ENCODE data around the gene CCDC39.

The CCDC39 gene

GRCh38 chr3:180679178-180680096 lies at the start of gene CCDC39:
CCDC39 (minus strand) TSS chr3:180679489; CDS start chr3:180679380, 109 bp downstream.
- no peak for TF ChIP-seq CTCF (conservative IDR thresholded peaks at IDR 0.05; ENCODE audit: low read length)
- peak within 1 kb of the TSS; percentile 71 for H3K4me3 ChIP-seq (ENCODE audit: low read length)
- peak; percentile 42 for DNase-seq (ENCODE audit: low read depth)

- no peak for TF ChIP-seq CTCF (conservative IDR thresholded peaks at IDR 0.05; ENCODE audit: low read length)
- no peak for DNase-seq (ENCODE audit: low read depth)
- H3K4me3 ChIP-seq (ENCODE audit: low read length) = no peak overlapping the region
These were observed 40.7 kb upstream of the CCDC39 start for GRCh38 chr3:180720012-180720411.

GRCh38 chr3:180707896-180708295 lies 28.6 kb upstream of the CCDC39 start:
- DNase-seq (ENCODE audit: low read depth) = no peak
- no peak for TF ChIP-seq CTCF (conservative IDR thresholded peaks at IDR 0.05; ENCODE audit: low read length)
- H3K4me3 ChIP-seq (ENCODE audit: low read length) = no peak overlapping the region

GRCh38 chr3:180705619-180706018 lies 26.3 kb upstream of the CCDC39 start:
- no peak for DNase-seq (ENCODE audit: low read depth)
- TF ChIP-seq CTCF (conservative IDR thresholded peaks at IDR 0.05; ENCODE audit: low read length) = no peak
- no peak overlapping the region for H3K4me3 ChIP-seq (ENCODE audit: low read length)

- H3K4me3 ChIP-seq (ENCODE audit: low read length) = no peak overlapping the region
- no peak for TF ChIP-seq CTCF (conservative IDR thresholded peaks at IDR 0.05; ENCODE audit: low read length)
- DNase-seq (ENCODE audit: low read depth) = no peak
These were observed 25.2 kb upstream of the CCDC39 start for GRCh38 chr3:180704532-180704931.

GRCh38 chr3:180700941-180701340 lies 21.7 kb upstream of the CCDC39 start:
- TF ChIP-seq CTCF (conservative IDR thresholded peaks at IDR 0.05; ENCODE audit: low read length) = no peak
- DNase-seq (ENCODE audit: low read depth) = peak; percentile 10
- H3K4me3 ChIP-seq (ENCODE audit: low read length) = no peak overlapping the region

GRCh38 chr3:180698760-180699270 lies 19.5 kb upstream of the CCDC39 start:
- TF ChIP-seq CTCF (conservative IDR thresholded peaks at IDR 0.05; ENCODE audit: low read length) = no peak
- H3K4me3 ChIP-seq (ENCODE audit: low read length) = no peak overlapping the region
- DNase-seq (ENCODE audit: low read depth) = no peak

Data from AG10803 (cell line).